Measurements from ENCODE around the gene LHX4.

DNA sequence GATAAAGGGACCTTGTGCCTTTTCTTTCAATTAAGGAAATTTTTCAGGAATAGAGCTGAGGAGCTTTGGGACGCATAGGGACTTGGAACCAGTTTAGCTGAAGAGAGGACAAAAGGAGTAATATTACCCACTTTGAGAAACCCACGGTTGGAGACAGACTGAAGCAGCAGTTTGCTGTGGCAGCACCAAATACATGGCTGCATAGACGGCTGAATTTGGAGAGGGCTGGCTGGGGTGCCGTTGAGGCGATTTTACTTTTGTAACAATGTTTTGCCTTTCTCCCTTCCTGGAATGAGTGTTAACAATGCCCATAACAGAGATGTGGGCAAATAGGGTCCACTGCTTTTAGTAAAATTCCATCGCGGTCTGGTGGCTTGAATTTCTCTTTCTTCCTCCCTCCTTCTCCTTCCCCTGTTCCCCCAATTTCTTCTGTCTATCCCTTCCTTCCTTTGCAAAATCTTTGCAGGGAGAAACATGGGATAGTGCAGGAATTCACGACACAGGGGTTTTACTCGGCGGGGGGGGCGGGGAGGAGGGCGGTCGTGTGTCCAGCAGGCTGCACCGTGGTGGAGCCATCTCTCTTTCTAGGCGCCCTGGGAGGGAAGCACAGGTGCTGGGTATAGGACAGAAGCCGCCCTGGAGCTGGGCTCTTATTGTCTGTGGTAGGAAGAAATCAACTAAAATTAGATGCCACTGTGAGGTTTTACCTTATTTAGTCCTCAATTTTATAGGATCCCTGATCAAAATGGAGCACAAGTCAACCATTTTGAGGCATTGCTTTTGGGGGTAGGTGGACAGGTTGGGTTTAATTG lies 6.8 kb downstream of the LHX4 start:
- TF ChIP-seq CTCF (IDR thresholded peaks at IDR 0.05; ENCODE audit: low read depth, low read length, poor library complexity, severe bottlenecking) (no peak), EZH2phosphoT487 (IDR thresholded peaks at IDR 0.05; ENCODE audit: borderline replicate concordance, low read length) (no peak)

Measured in DOHH2 (cell line).